SK-N-SH treated with all-trans-retinoic acid at 6 μM for 48 hours (cell line): ENCODE results near the gene DYNC1H1.
A peak's percentile ranks its signal among the peaks of the same experiment; 100 is the strongest.
"Not testable (repeated sequence)": the region's sequence is repeated elsewhere in the genome, so short reads cannot be mapped to it uniquely, and the experiment has no call there.

Experiments
- ATAC-seq: fragments of 200-7000 bp; cut with Tn5 transposase; 3 replicates; pipeline ENCODE4 v1.9.1; 2020; ENCODE audit warnings: mild to moderate bottlenecking, moderate library complexity
- ARNTL ChIP-seq: fragments of 450-650 bp; formaldehyde crosslinking; IDR thresholded peaks from 2 replicates; pipeline ENCODE4 v1.5.0; 2020; ENCODE audit warnings: low read depth, mild to moderate bottlenecking, moderate library complexity, borderline replicate concordance
- BACH2 ChIP-seq: fragments of 250-450 bp; sonication (Bioruptor Pico); IDR thresholded peaks from 2 replicates; pipeline ENCODE4 v1.9.0; 2021; ENCODE audit warnings: mild to moderate bottlenecking, borderline replicate concordance
- CREB5 ChIP-seq: fragments of 250-450 bp; sonication (Bioruptor Pico); IDR thresholded peaks from 2 replicates; pipeline ENCODE4 v1.5.1; 2020; ENCODE audit warnings: low read depth, mild to moderate bottlenecking, moderate library complexity
- CSDC2 ChIP-seq: fragments of 250-450 bp; sonication (Bioruptor Pico); IDR thresholded peaks from 2 replicates; pipeline ENCODE4 v1.5.0; 2020; ENCODE audit warnings: mild to moderate bottlenecking, moderate library complexity
- CSRNP3 ChIP-seq: fragments of 250-450 bp; sonication (Bioruptor Pico); IDR thresholded peaks from 2 replicates; pipeline ENCODE4 v1.5.1; 2021; ENCODE audit warnings: mild to moderate bottlenecking, moderate library complexity
- ESRRG ChIP-seq: fragments of 250-450 bp; sonication (Bioruptor Pico); IDR thresholded peaks from 2 replicates; pipeline ENCODE4 v1.6.1; 2021; ENCODE audit warnings: mild to moderate bottlenecking
- GLIS3 ChIP-seq: fragments of 250-450 bp; sonication (Bioruptor Pico); IDR thresholded peaks from 2 replicates; pipeline ENCODE4 v1.5.0; 2020; ENCODE audit warnings: mild to moderate bottlenecking, moderate library complexity
- ISL1 ChIP-seq: fragments of 250-450 bp; sonication (Bioruptor Pico); IDR thresholded peaks from 2 replicates; pipeline ENCODE4 v2.1.2; 2022; ENCODE audit warnings: mild to moderate bottlenecking, moderate library complexity
- OSR1 ChIP-seq: fragments of 250-450 bp; sonication (Bioruptor Pico); IDR thresholded peaks from 2 replicates; pipeline ENCODE4 v1.8.0; 2022; ENCODE audit warnings: moderate library complexity, mild to moderate bottlenecking, inconsistent platforms
- PATZ1 ChIP-seq: fragments of 250-450 bp; sonication (Bioruptor Pico); IDR thresholded peaks from 2 replicates; pipeline ENCODE4 v1.8.0; 2020; ENCODE audit warnings: mild to moderate bottlenecking, moderate library complexity, borderline replicate concordance
- PPARA ChIP-seq: fragments of 250-450 bp; sonication (Bioruptor Pico); IDR thresholded peaks from 2 replicates; pipeline ENCODE4 v1.5.0; 2020; ENCODE audit warnings: mild to moderate bottlenecking, borderline replicate concordance
- RARB ChIP-seq: fragments of 250-450 bp; sonication (Bioruptor Pico); IDR thresholded peaks from 2 replicates; pipeline ENCODE4 v1.8.0; 2021; ENCODE audit warnings: mild to moderate bottlenecking, moderate library complexity
- SNAI2 ChIP-seq: fragments of 250-450 bp; sonication (Bioruptor Pico); IDR thresholded peaks from 2 replicates; pipeline ENCODE4 v1.5.0; 2020; ENCODE audit warnings: mild to moderate bottlenecking, moderate library complexity
- TOX ChIP-seq: fragments of 250-450 bp; sonication (Bioruptor Pico); IDR thresholded peaks from 2 replicates; pipeline ENCODE4 v1.8.0; 2021; ENCODE audit warnings: mild to moderate bottlenecking, moderate library complexity, borderline replicate concordance
- TSHZ2 ChIP-seq: fragments of 250-450 bp; sonication (Bioruptor Pico); IDR thresholded peaks from 2 replicates; pipeline ENCODE4 v1.5.0; 2020; ENCODE audit warnings: mild to moderate bottlenecking, moderate library complexity
- ZC3H10 ChIP-seq: fragments of 250-450 bp; sonication (Bioruptor Pico); IDR thresholded peaks from 2 replicates; pipeline ENCODE4 v1.5.1; 2021; ENCODE audit warnings: mild to moderate bottlenecking, moderate library complexity
- ZFP30 ChIP-seq: fragments of 450-650 bp; formaldehyde crosslinking; IDR thresholded peaks from 2 replicates; pipeline ENCODE4 v1.5.0; 2022; ENCODE audit warnings: mild to moderate bottlenecking, moderate library complexity
- ZNF565 ChIP-seq: fragments of 450-650 bp; formaldehyde crosslinking; conservative IDR thresholded peaks from 2 replicates; pipeline ENCODE4 v1.5.0; 2020; ENCODE audit warnings: low read depth, mild to moderate bottlenecking, moderate library complexity
- ZNF70 ChIP-seq: fragments of 450-650 bp; formaldehyde crosslinking; IDR thresholded peaks from 2 replicates; pipeline ENCODE4 v1.5.0; 2020; ENCODE audit warnings: mild to moderate bottlenecking, moderate library complexity
- ZNF8 ChIP-seq: fragments of 450-650 bp; formaldehyde crosslinking; IDR thresholded peaks from 2 replicates; pipeline ENCODE4 v1.5.0; 2020; ENCODE audit warnings: mild to moderate bottlenecking, moderate library complexity

The DYNC1H1 gene

GRCh38 chr14:101980251-101980650 lies 15.9 kb downstream of the DYNC1H1 start (continued):
- no peak for TF ChIP-seq TSHZ2
- TF ChIP-seq ESRRG (CRISPR knock-in tag), result no peak
- TF ChIP-seq, all 23 proteins: peak for 0

GRCh38 chr14:101980700-101981099 lies 16.3 kb downstream of the DYNC1H1 start:
- TF ChIP-seq ISL1 (CRISPR knock-in tag), result peak; percentile 45
- no peak for TF ChIP-seq TSHZ2
- ATAC-seq, result peak; percentile 99

GRCh38 chr14:101982621-101983020 lies 18.2 kb downstream of the DYNC1H1 start:
- ATAC-seq, result no peak
- TF ChIP-seq CREB5 (CRISPR knock-in tag) (no peak), ZNF565 (CRISPR knock-in tag) (no peak), ZNF70 (CRISPR knock-in tag) (no peak)

GRCh38 chr14:101984831-101985230 lies 20.5 kb downstream of the DYNC1H1 start:
- ATAC-seq, result not testable (repeated sequence)

GRCh38 chr14:101985957-101986356 lies 21.6 kb downstream of the DYNC1H1 start:
- TF ChIP-seq PPARA (CRISPR knock-in tag), result no peak
- TF ChIP-seq CSDC2 (CRISPR knock-in tag), result no peak
- TF ChIP-seq ZC3H10, result no peak
- no peak for TF ChIP-seq BACH2 (CRISPR knock-in tag)
- no peak for TF ChIP-seq OSR1 (CRISPR knock-in tag)
- TF ChIP-seq PATZ1 (CRISPR knock-in tag), result no peak
- no peak for TF ChIP-seq ZNF565 (CRISPR knock-in tag)
- no peak for TF ChIP-seq ZNF70 (CRISPR knock-in tag)
- no peak for TF ChIP-seq RARB (CRISPR knock-in tag)
- TF ChIP-seq TOX (CRISPR knock-in tag), result no peak
- no peak for TF ChIP-seq ZNF8 (CRISPR knock-in tag)
- no peak for TF ChIP-seq CREB5 (CRISPR knock-in tag)
- no peak for TF ChIP-seq ZFP30
- no peak for TF ChIP-seq GLIS3
- TF ChIP-seq CSRNP3, result no peak
- TF ChIP-seq ESRRG (CRISPR knock-in tag), result no peak
- TF ChIP-seq ARNTL, result no peak
- no peak for TF ChIP-seq SNAI2 (CRISPR knock-in tag)
- no peak for TF ChIP-seq ISL1 (CRISPR knock-in tag)
- ATAC-seq, result no peak
